HL-60/S4 (cell line): ENCODE results near the gene RBM8A.
"Not testable (repeated sequence)": the region's sequence is repeated elsewhere in the genome, so short reads cannot be mapped to it uniquely, and the experiment has no call there.

Experiments used
- in situ Hi-C: fragments of 300-500 bp; cut with MboI; formaldehyde crosslinking; loops from 2 replicates; pipeline ENCODE4 v1.14.3; 2022; ENCODE audit warnings: low sequenced_read_pairs

RBM8A gene

GRCh38 chr1:145957443-145958319 is 30.4 kb upstream of the RBM8A start, which contains the start of gene LIX1L:
LIX1L (minus strand) TSS chr1:145958017; CDS start chr1:145957927, 90 bp downstream.
- in situ Hi-C loops: no loop called here

GRCh38 chr1:145956781-145957442 is 29.6 kb upstream of the RBM8A start:
- in situ Hi-C loops: no loop called here

GRCh38 chr1:145956361-145956760 is 29.1 kb upstream of the RBM8A start:
- in situ Hi-C loops: no loop called here

- in situ Hi-C loops: no loop called here
Measured at GRCh38 chr1:145955436-145955835, 28.2 kb upstream of the RBM8A start.

GRCh38 chr1:145953861-145954260 is 26.6 kb upstream of the RBM8A start:
- in situ Hi-C loops: no loop called here

GRCh38 chr1:145952903-145953302 is 25.6 kb upstream of the RBM8A start:
- in situ Hi-C loops: no loop called here

- in situ Hi-C loops: no loop called here
Measured at GRCh38 chr1:145951526-145951925, 24.2 kb upstream of the RBM8A start.

- in situ Hi-C loops: no loop called here
Measured at GRCh38 chr1:145949219-145949618, 21.9 kb upstream of the RBM8A start.

- in situ Hi-C loops: no loop called here
Measured at GRCh38 chr1:145947551-145947950, 20.3 kb upstream of the RBM8A start.

- in situ Hi-C loops: no loop called here
Measured at GRCh38 chr1:145946477-145946986, 19.2 kb upstream of the RBM8A start.

GRCh38 chr1:145944532-145944931 is 17.2 kb upstream of the RBM8A start:
- in situ Hi-C loops: no loop called here

- in situ Hi-C loops: no loop called here
Measured at GRCh38 chr1:145942871-145943270, 15.6 kb upstream of the RBM8A start.

GRCh38 chr1:145942405-145942804 is 15.1 kb upstream of the RBM8A start:
- in situ Hi-C loops: no loop called here

GRCh38 chr1:145937436-145937835 is 10.2 kb upstream of the RBM8A start:
- in situ Hi-C loops: no loop called here

GRCh38 chr1:145936247-145936646 is 9.0 kb upstream of the RBM8A start:
- in situ Hi-C loops: no loop called here

GRCh38 chr1:145935708-145936107 is 8.4 kb upstream of the RBM8A start:
- in situ Hi-C loops: no loop called here

- in situ Hi-C loops: not testable (repeated sequence)
Measured at GRCh38 chr1:145932522-145933009, 5.3 kb upstream of the RBM8A start.

- in situ Hi-C loops: loop anchor here (10.0 kb wide), 1 partner anchor 57 kb away; no protein-coding TSS in a partner anchor
Measured at GRCh38 chr1:145927916-145928643, 796 bp upstream of the RBM8A start.

GRCh38 chr1:145926686-145927062 is 610 bp downstream of the RBM8A start:
- in situ Hi-C loops: loop anchor here (10.0 kb wide), 1 partner anchor 58 kb away; no protein-coding TSS in a partner anchor

GRCh38 chr1:145922266-145922665 is 5.0 kb downstream of the RBM8A start:
- in situ Hi-C loops: loop anchor here (10.0 kb wide), 1 partner anchor 63 kb away; no protein-coding TSS in a partner anchor

- in situ Hi-C loops: loop anchor here (10.0 kb wide), 1 partner anchor 65 kb away; no protein-coding TSS in a partner anchor
Measured at GRCh38 chr1:145920297-145920696, 7.0 kb downstream of the RBM8A start.
